WI38 (cell line): ENCODE measurements around the gene N4BP2.

Experiments used
- H3K4me3 ChIP-seq: 2 replicates; pipeline ENCODE4 v1.5.1; 2011; ENCODE audit warnings: low read depth, mild to moderate bottlenecking, control low read depth, low read length
- TF ChIP-seq, protein P1 (sequence below): IDR thresholded peaks from 2 replicates; pipeline ENCODE4 v1.5.1; 2012; ENCODE audit warnings: low read depth, mild to moderate bottlenecking, control low read depth, low read length

N4BP2 gene

DNA sequence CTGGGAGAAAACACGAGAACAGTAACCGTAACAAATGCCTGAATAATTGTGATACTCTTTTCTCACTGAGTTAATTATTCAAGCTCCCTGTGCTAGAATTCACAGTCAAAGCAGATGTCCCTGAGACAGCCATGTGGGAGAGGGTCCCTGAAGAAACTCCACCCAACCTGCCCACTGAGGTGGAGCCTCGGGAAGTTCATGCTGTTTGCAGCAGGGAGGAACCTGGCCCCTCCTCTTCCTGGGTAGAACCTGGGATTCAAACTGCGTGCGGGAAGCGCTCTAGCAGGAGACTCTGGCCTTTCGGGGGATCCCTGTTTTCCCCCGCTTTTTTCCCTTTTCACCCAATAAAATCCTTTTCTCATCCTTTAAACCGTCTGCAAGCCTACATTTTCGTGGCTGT lies 120.0 kb downstream of the N4BP2 start:
- TF ChIP-seq, protein P1, sequence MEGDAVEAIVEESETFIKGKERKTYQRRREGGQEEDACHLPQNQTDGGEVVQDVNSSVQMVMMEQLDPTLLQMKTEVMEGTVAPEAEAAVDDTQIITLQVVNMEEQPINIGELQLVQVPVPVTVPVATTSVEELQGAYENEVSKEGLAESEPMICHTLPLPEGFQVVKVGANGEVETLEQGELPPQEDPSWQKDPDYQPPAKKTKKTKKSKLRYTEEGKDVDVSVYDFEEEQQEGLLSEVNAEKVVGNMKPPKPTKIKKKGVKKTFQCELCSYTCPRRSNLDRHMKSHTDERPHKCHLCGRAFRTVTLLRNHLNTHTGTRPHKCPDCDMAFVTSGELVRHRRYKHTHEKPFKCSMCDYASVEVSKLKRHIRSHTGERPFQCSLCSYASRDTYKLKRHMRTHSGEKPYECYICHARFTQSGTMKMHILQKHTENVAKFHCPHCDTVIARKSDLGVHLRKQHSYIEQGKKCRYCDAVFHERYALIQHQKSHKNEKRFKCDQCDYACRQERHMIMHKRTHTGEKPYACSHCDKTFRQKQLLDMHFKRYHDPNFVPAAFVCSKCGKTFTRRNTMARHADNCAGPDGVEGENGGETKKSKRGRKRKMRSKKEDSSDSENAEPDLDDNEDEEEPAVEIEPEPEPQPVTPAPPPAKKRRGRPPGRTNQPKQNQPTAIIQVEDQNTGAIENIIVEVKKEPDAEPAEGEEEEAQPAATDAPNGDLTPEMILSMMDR: no peak
- H3K4me3 ChIP-seq: no peak overlapping the region

DNA sequence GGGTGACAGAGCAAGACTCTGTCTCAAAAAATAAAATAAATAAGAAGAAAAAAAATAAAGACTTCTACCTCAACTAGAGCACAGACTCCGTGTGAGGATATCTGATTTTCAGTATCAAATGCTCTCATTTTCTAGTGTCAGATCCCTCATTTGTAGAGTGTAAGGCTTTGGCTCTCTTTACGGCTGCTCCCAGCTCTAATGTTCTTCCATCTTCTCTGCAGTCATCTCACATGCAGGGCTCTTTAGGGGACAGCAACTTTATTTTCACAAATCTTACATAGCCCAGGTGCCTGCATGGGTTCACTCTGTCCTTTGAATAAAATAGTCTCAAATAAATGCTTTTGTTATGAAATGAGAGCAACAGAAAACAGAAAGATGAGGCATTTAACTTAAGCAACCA lies 120.9 kb downstream of the N4BP2 start:
- no peak overlapping the region for H3K4me3 ChIP-seq
- TF ChIP-seq, protein P1: no peak

DNA sequence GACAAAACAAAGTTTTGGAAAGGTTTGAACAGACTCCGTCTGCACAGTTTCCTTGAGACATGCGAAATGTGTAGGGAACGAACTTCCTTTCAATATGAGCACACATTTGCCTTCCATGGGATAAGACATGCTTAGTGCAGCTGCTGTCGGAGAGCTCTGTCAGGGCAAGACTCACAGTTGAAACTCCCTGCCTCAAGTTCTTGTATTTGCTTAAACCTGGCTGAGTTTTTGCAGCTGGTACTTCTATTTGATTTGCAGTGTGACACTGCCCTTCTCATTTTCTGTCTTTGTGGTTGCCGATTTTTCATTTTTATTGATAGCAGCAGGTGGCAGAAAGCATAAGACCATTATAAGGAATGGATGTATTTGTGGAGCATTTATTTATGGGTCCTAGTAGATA lies 122.0 kb downstream of the N4BP2 start:
- TF ChIP-seq, protein P1: no peak
- no peak overlapping the region for H3K4me3 ChIP-seq

DNA sequence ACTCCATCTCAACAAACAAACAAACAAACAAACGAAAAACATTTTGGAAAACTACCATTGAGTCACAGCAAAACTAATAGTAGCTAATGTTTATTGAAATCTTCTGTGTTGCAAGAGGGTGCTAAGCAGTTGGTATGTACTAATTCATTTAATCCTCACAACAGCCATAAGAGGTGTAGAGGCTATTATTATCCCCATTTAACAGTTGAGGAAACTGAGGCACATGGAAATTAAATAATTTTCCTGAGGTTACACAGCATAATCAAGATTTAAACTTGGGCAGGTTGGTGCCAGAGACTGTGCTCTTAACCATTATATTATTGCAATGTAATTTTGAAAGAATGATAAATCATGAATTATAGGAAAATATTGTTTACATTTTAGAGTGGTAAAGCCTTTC lies 122.7 kb downstream of the N4BP2 start:
- no peak overlapping the region for H3K4me3 ChIP-seq
- TF ChIP-seq, protein P1: no peak

DNA sequence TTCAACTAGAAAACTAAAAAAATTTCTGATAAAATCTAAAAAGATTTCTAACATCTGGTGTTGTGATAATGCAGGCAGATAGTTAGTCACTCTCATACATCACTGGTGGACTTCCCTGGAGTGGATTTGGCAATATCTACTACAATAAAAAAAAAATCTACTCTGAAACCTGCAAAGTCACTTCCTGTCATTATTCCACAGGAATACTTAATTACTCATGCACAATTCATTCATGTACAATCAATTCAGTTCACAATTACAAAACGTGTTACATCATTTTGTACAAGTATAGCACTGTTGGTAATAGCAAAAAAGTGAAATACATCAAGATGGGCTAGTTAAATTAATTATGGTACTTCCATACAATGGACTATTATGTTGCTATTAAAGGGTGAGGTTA lies 123.7 kb downstream of the N4BP2 start:
- TF ChIP-seq, protein P1: no peak
- no peak overlapping the region for H3K4me3 ChIP-seq

DNA sequence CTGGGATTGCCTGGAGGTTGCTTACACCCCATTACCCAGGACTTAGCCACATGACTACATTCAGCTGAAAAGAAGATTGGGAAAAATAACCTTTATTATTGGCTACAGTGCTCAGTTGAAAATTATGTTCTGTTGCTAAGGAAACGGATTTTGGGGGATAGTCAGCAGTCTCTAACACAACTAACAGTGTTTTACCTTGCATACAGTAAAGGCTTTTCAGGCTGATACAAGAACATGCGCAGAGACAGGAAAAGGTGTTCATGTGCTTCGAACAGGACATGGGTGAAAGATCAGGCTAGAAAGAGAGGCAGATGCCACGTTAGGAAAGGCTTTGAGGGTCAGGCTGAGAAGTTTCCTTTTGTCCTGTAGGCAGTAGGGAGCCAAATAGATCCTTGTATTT lies 125.4 kb downstream of the N4BP2 start:
- TF ChIP-seq, protein P1: no peak
- no peak overlapping the region for H3K4me3 ChIP-seq

DNA sequence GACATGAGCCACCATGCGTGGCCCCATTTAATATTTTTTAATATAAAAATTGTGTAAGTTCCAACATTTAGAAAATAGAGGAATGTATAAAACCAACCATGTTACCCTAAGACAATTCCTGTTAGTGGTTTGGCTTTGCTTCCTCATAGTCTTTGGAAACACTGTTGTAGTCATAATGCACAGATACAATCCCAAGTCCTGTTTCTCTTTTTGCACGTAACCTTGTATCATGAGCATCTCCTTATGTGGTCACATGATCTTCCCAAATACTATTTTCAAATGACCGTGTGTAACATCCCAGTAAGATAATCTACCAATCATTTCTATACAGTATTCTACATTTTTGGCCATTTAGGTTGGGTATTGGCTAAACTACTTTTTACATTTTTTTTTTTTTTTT lies 126.3 kb downstream of the N4BP2 start:
- TF ChIP-seq, protein P1: no peak

More for the DNA sequence above, 126.3 kb downstream of the N4BP2 start:
- no peak overlapping the region for H3K4me3 ChIP-seq
